ENCODE measurements around the gene NUDT22.

DNA sequence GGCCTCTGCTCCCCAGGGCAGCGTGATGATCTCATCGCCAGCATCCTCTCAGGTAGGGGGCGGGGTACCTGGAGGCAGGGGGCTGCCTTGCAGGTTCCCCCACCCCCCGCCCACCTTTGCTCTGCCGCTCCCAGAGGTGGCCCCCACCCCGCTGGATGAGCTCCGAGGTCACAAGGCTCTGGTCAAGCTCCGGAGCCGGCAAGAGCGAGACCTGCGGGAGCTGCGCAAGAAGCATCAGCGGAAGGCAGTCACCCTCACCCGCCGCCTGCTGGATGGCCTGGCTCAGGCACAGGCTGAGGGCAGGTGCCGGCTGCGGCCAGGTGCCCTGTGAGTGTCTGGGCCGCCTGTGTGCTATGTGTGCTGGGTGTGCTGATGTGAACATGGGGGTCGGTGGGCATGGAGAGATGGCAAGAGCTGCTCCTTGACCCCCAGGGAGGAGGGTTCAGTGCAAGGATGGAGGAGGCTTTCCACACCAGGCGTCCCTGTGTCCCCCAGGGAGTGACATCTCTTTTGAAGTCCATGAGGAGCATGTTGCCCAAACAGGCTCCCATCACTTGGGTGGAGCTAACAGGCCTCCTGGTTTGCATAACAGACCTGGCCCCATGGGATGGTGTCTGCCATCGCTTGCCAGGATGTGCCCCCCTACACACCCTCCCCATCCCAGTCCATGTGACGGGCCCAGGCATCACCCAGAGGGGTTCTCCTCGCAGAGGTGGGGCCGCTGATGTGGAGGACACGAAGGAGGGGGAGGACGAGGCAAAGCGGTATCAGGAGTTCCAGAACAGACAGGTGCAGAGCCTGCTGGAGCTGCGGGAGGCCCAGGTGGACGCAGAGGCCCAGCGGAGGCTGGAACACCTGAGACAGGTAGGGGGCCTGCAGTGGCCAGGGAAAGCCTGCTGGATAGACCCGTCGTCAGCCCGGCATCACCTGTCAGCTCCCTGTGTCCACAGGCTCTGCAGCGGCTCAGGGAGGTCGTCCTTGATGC, 39.4 kb downstream of the NUDT22 start:
- TF ChIP-seq, protein P1, sequence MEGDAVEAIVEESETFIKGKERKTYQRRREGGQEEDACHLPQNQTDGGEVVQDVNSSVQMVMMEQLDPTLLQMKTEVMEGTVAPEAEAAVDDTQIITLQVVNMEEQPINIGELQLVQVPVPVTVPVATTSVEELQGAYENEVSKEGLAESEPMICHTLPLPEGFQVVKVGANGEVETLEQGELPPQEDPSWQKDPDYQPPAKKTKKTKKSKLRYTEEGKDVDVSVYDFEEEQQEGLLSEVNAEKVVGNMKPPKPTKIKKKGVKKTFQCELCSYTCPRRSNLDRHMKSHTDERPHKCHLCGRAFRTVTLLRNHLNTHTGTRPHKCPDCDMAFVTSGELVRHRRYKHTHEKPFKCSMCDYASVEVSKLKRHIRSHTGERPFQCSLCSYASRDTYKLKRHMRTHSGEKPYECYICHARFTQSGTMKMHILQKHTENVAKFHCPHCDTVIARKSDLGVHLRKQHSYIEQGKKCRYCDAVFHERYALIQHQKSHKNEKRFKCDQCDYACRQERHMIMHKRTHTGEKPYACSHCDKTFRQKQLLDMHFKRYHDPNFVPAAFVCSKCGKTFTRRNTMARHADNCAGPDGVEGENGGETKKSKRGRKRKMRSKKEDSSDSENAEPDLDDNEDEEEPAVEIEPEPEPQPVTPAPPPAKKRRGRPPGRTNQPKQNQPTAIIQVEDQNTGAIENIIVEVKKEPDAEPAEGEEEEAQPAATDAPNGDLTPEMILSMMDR (IDR thresholded peaks at IDR 0.05; ENCODE audit: poor library complexity, severe bottlenecking), result no peak
- TF ChIP-seq MXI1 (conservative IDR thresholded peaks at IDR 0.05; ENCODE audit: poor library complexity, severe bottlenecking) (no peak), EP300 (conservative IDR thresholded peaks at IDR 0.05; ENCODE audit: poor library complexity, severe bottlenecking) (no peak), EZH2 (IDR thresholded peaks at IDR 0.05; ENCODE audit: borderline replicate concordance, insufficient read depth, low read length, poor library complexity, severe bottlenecking) (no peak), RAD21 (conservative IDR thresholded peaks at IDR 0.05) (no peak), POLR2AphosphoS5 (IDR thresholded peaks at IDR 0.05) (no peak)
- TF ChIP-seq, protein P2, sequence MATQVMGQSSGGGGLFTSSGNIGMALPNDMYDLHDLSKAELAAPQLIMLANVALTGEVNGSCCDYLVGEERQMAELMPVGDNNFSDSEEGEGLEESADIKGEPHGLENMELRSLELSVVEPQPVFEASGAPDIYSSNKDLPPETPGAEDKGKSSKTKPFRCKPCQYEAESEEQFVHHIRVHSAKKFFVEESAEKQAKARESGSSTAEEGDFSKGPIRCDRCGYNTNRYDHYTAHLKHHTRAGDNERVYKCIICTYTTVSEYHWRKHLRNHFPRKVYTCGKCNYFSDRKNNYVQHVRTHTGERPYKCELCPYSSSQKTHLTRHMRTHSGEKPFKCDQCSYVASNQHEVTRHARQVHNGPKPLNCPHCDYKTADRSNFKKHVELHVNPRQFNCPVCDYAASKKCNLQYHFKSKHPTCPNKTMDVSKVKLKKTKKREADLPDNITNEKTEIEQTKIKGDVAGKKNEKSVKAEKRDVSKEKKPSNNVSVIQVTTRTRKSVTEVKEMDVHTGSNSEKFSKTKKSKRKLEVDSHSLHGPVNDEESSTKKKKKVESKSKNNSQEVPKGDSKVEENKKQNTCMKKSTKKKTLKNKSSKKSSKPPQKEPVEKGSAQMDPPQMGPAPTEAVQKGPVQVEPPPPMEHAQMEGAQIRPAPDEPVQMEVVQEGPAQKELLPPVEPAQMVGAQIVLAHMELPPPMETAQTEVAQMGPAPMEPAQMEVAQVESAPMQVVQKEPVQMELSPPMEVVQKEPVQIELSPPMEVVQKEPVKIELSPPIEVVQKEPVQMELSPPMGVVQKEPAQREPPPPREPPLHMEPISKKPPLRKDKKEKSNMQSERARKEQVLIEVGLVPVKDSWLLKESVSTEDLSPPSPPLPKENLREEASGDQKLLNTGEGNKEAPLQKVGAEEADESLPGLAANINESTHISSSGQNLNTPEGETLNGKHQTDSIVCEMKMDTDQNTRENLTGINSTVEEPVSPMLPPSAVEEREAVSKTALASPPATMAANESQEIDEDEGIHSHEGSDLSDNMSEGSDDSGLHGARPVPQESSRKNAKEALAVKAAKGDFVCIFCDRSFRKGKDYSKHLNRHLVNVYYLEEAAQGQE (IDR thresholded peaks at IDR 0.05; ENCODE audit: borderline replicate concordance), result no peak

Measured in neural cell (in vitro differentiated cells).